ENCODE data around the gene CAMK2A.

DNA sequence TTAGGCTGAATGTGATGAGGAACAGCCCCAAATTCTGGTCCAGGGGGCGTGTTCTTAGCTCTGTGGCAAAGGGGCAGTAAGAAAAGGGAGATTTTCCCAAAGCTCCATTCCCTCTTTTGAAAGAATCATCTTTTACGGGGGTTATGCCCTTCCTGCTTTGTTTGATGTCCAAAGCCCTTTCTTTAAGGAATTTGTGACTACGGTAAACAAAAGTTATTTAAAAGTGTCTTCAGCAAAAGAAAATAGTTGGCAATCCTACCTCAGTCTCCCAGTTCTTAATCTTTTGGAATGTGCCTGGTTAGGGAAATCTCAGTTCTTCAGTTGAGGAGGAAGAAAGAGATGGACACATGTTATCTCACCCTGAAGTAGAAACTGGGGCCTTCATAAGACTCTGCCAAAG, 37.6 kb upstream of the CAMK2A start:
- TF ChIP-seq POLR2A (IDR thresholded peaks at IDR 0.05; ENCODE audit: low read depth, low read length) (no peak), MYC (IDR thresholded peaks at IDR 0.05; ENCODE audit: low read depth, low read length) (no peak), JUN (IDR thresholded peaks at IDR 0.05; ENCODE audit: borderline replicate concordance, insufficient read depth, insufficient read length, low read depth) (no peak), EZH2 (IDR thresholded peaks at IDR 0.05; ENCODE audit: borderline replicate concordance, low read depth, low read length, severe bottlenecking) (no peak), POLR2AphosphoS5 (IDR thresholded peaks at IDR 0.05; ENCODE audit: insufficient read depth, low read depth, low read length) (no peak), FOS (IDR thresholded peaks at IDR 0.05; ENCODE audit: borderline replicate concordance, insufficient read depth, low read length) (no peak), GATA2 (IDR thresholded peaks at IDR 0.05; ENCODE audit: insufficient read depth, insufficient read length, low read depth, low read length) (no peak)
- TF ChIP-seq, protein P1, sequence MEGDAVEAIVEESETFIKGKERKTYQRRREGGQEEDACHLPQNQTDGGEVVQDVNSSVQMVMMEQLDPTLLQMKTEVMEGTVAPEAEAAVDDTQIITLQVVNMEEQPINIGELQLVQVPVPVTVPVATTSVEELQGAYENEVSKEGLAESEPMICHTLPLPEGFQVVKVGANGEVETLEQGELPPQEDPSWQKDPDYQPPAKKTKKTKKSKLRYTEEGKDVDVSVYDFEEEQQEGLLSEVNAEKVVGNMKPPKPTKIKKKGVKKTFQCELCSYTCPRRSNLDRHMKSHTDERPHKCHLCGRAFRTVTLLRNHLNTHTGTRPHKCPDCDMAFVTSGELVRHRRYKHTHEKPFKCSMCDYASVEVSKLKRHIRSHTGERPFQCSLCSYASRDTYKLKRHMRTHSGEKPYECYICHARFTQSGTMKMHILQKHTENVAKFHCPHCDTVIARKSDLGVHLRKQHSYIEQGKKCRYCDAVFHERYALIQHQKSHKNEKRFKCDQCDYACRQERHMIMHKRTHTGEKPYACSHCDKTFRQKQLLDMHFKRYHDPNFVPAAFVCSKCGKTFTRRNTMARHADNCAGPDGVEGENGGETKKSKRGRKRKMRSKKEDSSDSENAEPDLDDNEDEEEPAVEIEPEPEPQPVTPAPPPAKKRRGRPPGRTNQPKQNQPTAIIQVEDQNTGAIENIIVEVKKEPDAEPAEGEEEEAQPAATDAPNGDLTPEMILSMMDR (IDR thresholded peaks at IDR 0.05; ENCODE audit: extremely low read depth in 1 of 2, insufficient read depth in 1 of 2, low read depth in 1 of 2, low read length in 2 of 2): no peak
- TF ChIP-seq, protein P2, sequence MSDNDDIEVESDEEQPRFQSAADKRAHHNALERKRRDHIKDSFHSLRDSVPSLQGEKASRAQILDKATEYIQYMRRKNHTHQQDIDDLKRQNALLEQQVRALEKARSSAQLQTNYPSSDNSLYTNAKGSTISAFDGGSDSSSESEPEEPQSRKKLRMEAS (IDR thresholded peaks at IDR 0.05; ENCODE audit: insufficient read depth, insufficient read length): no peak

Measured in endothelial cell of umbilical vein (primary cell).